ENCODE results near the gene FILIP1L. TPM values are rescaled to one million over a fixed set of nuclear protein-coding genes. Genes with fewer than 3 reads are reported as not detected.

Gene FILIP1L
- total RNA-seq, 2 experiments from 2014 or later, result 1.5 to 1.7 TPM

DNA sequence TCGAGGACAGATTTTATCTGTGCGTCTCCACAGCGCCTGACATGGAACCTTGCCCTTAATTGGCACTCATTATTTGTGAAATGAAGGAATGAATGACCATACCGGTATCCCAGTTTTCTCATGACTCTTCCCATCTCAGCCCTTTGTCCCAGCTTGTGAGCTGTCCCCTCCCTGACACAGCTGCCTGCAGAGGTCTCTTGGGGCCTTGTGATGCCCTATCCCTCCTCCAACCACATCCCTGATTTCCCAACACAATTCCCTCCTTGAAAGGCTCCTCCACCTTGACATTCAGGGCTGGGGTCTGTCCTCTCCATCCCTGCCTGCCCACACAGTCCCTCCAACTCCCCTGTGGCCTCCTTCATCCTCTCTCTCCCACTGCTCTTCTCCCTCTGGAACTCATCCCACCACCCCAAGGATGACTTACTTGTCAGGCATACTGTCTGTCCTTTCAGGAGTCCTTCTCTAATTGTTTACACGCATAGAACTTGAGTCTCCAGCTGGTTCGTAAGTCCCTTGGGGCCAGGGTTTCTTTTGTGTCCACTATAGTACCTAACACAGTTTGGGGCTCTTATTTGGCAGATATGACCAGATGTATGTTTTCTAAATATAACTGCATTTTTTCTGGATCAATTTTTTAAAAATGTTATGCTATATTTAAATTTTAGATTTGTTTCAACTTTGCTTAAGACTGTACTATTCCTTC, 35.6 kb upstream of the FILIP1L start:
- Mint-ChIP-seq H3K27ac (no peak overlapping the region), H3K27me3 (ENCODE audit: low read depth) (peaks cover 5% of the 10 kb centered on the region), H3K4me3 (no peak overlapping the region), H3K4me1 (ENCODE audit: low read depth) (peaks cover 30% of the 10 kb centered on the region), H3K36me3 (ENCODE audit: low read depth) (peaks cover 64% of the 10 kb centered on the region), H3K9me3 (ENCODE audit: insufficient read depth) (peaks cover 9% of the 10 kb centered on the region)
- ChIA-PET POLR2A (no interaction called here), CTCF (no interaction called here)
- DNase-seq (no peak), ATAC-seq (no peak)

DNA sequence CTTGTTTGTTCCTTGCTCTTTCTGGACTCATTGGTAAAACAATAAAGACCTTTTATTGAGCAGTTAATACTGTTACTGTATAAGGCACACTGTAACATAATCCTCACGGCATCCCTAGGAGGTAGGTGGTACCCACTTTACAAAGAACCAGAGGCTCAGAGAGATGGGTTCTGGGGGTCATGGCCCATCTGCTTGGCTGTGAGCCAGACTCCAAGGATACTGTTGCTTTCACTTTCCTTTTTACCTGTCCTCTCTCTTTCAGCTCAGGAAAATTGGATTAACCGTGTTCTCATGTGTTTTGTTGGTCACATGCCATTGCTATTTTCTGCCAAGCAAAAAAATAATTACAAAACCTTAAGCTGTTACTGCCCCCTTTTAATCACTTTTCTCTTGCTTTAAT, 34.8 kb upstream of the FILIP1L start:
- no peak for DNase-seq
- no peak for ATAC-seq
- ChIA-PET POLR2A (no interaction called here), CTCF (no interaction called here)
- Mint-ChIP-seq H3K4me3 (no peak overlapping the region), H3K9me3 (ENCODE audit: insufficient read depth) (peaks cover 8% of the 10 kb centered on the region), H3K4me1 (ENCODE audit: low read depth) (peaks cover 38% of the 10 kb centered on the region), H3K36me3 (ENCODE audit: low read depth) (peaks cover 66% of the 10 kb centered on the region), H3K27me3 (ENCODE audit: low read depth) (peaks cover 5% of the 10 kb centered on the region), H3K27ac (no peak overlapping the region)

DNA sequence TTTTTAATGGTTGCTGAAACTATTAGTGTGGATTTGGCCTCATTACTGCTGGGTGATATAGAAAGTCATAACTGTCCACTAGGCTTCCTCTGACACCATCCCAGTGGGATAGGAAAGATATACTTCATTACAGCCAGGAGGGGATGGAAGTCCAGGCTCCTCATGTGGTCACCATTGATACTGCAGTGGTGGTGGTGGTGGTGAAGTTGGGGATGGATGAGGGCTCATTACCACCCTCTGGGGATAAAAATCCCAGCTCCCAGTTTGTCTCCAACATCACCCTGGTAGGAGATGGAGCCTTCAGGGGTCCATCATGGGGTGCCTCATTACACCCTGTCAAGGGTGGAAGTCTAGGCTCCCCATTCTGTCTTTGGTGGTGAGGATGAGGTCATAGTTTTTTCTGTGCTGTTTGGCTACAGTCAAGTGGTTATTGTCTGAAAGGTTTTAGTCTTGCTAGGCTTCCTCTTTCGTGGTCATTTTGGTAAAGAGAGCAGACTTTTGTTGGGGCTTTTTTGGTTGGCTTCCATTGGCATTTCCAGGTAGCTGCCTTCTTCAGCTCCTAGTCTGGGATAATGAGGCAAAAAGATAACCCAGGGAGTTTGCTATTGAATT, 30.1 kb upstream of the FILIP1L start:
- peak overlapping the region; percentile 69 for H3K27ac Mint-ChIP-seq
- peak; percentile 96 for ATAC-seq
- peaks cover 20% of the 10 kb centered on the region for H3K9me3 Mint-ChIP-seq (ENCODE audit: insufficient read depth)
- H3K4me1 Mint-ChIP-seq (ENCODE audit: low read depth), result peaks cover 38% of the 10 kb centered on the region
- ChIA-PET CTCF (interaction anchor here (0.8 to 1.1 kb wide), 3 partner anchors 13 to 76 kb away, joined by 3 read pairs; no protein-coding TSS in a partner anchor), POLR2A (interaction anchor here (0.9 kb wide), 1 partner anchor 67 kb away, joined by 3 read pairs; no protein-coding TSS in a partner anchor)
- peaks cover 60% of the 10 kb centered on the region for H3K36me3 Mint-ChIP-seq (ENCODE audit: low read depth)
- peak; percentile 59 for DNase-seq
- H3K4me3 Mint-ChIP-seq, result peak overlapping the region; percentile 15
- peaks cover 5% of the 10 kb centered on the region for H3K27me3 Mint-ChIP-seq (ENCODE audit: low read depth)

GRCh38 chr3:100141586-100141985, 27.3 kb upstream of the FILIP1L start:
- ChIA-PET POLR2A (no interaction called here), CTCF (no interaction called here)
- Mint-ChIP-seq H3K9me3 (ENCODE audit: insufficient read depth) (peaks cover 16% of the 10 kb centered on the region), H3K36me3 (ENCODE audit: low read depth) (peaks cover 52% of the 10 kb centered on the region), H3K4me3 (no peak overlapping the region), H3K27ac (no peak overlapping the region), H3K27me3 (ENCODE audit: low read depth) (peaks cover 5% of the 10 kb centered on the region), H3K4me1 (ENCODE audit: low read depth) (peaks cover 37% of the 10 kb centered on the region)
- ATAC-seq (no peak), DNase-seq (no peak)

DNA sequence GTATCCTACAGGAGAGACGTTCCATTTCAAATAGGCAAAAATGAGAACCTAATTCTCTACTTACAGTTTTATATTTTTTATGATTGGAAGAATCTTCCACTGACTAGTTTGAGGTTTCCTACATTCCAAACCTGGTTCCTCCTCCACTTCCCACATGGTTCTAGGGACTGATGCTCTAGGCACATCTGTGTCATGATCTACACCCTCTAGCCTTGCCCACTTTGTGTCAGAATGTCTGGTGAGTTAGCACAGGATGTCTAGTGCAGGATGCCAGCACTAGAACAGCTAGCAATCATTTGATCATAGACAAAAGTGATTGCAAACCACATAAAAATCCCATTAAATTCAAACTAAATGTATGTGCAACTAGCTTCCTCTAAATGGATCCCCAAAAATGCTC, 26.7 kb upstream of the FILIP1L start:
- ATAC-seq (no peak), DNase-seq (no peak)
- Mint-ChIP-seq H3K9me3 (ENCODE audit: insufficient read depth) (peaks cover 16% of the 10 kb centered on the region), H3K27me3 (ENCODE audit: low read depth) (peaks cover 5% of the 10 kb centered on the region), H3K4me1 (ENCODE audit: low read depth) (peaks cover 40% of the 10 kb centered on the region), H3K4me3 (no peak overlapping the region), H3K27ac (no peak overlapping the region), H3K36me3 (ENCODE audit: low read depth) (peaks cover 49% of the 10 kb centered on the region)
- POLR2A ChIA-PET, result interaction anchor here (0.8 kb wide), 1 partner anchor 69 kb away, joined by 3 read pairs; no protein-coding TSS in a partner anchor
- CTCF ChIA-PET, result interaction anchor here (1.4 kb wide), 1 partner anchor 50 kb away, joined by 4 read pairs; no protein-coding TSS in a partner anchor

DNA sequence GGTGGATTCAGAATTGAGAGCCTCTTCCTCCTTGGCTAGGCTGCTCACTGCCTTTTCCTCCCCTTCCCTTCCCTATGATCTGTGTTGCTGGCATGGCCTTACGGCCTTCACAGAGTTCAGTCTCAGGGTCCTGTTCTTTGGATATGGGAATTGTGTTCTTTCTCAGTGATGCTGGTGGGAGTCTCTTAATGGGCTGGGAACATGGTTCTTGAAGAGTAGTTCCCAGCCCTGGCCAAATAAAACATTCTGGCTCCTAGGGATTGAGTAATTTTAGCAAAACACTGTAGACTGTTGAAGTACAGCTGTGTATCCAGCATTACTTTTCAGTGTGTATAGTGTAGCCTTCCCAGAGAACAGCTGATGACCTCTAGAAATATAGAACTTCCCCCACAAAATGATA, 22.6 kb upstream of the FILIP1L start:
- peaks cover 3% of the 10 kb centered on the region for H3K9me3 Mint-ChIP-seq (ENCODE audit: insufficient read depth)
- no peaks in the 10 kb centered on the region for H3K27me3 Mint-ChIP-seq (ENCODE audit: low read depth)
- DNase-seq (no peak), ATAC-seq (no peak)
- peaks cover 24% of the 10 kb centered on the region for H3K4me1 Mint-ChIP-seq (ENCODE audit: low read depth)
- ChIA-PET CTCF (no interaction called here), POLR2A (no interaction called here)
- H3K4me3 Mint-ChIP-seq, result no peak overlapping the region
- peaks cover 20% of the 10 kb centered on the region for H3K36me3 Mint-ChIP-seq (ENCODE audit: low read depth)
- H3K27ac Mint-ChIP-seq, result no peak overlapping the region

DNA sequence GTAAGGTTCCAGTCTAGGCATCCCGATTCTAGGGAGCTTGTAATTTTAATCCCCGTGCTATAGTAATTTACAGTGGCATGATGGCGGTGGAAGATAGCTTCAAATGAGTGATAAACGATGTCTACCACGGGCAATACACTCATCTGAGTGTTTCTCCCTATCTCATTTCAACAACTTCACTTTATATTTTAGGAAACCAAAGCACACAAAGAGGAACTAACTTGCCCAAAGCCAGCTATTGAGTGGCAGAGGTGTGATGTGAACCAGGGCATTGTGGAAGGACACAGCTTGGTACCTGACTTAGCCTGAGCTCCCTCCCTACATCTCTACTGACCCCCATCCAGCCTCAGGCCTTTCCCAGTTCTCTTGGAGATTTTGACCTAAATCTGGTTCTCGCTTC, 16.9 kb upstream of the FILIP1L start:
- no peak for ATAC-seq
- Mint-ChIP-seq H3K9me3 (ENCODE audit: insufficient read depth) (no peaks in the 10 kb centered on the region), H3K4me1 (ENCODE audit: low read depth) (peaks cover 9% of the 10 kb centered on the region), H3K4me3 (no peak overlapping the region), H3K27ac (no peak overlapping the region), H3K27me3 (ENCODE audit: low read depth) (no peaks in the 10 kb centered on the region), H3K36me3 (ENCODE audit: low read depth) (peaks cover 4% of the 10 kb centered on the region)
- no peak for DNase-seq
- ChIA-PET POLR2A (no interaction called here), CTCF (interaction anchor here (0.7 to 1.7 kb wide), 4 partner anchors 14 to 123 kb away, joined by 3 to 4 read pairs (median 3); no protein-coding TSS in a partner anchor)

- ATAC-seq, result no peak
- Mint-ChIP-seq H3K9me3 (ENCODE audit: insufficient read depth) (no peaks in the 10 kb centered on the region), H3K27me3 (ENCODE audit: low read depth) (no peaks in the 10 kb centered on the region), H3K4me3 (no peak overlapping the region), H3K27ac (no peak overlapping the region), H3K4me1 (ENCODE audit: low read depth) (peaks cover 7% of the 10 kb centered on the region), H3K36me3 (ENCODE audit: low read depth) (peaks cover 2% of the 10 kb centered on the region)
- POLR2A ChIA-PET, result no interaction called here
- CTCF ChIA-PET, result interaction anchor here (1.2 kb wide), 1 partner anchor 20 kb away, joined by 4 read pairs; no protein-coding TSS in a partner anchor
- DNase-seq, result no peak
These were observed 15.6 kb upstream of the FILIP1L start for GRCh38 chr3:100129941-100130340.

DNA sequence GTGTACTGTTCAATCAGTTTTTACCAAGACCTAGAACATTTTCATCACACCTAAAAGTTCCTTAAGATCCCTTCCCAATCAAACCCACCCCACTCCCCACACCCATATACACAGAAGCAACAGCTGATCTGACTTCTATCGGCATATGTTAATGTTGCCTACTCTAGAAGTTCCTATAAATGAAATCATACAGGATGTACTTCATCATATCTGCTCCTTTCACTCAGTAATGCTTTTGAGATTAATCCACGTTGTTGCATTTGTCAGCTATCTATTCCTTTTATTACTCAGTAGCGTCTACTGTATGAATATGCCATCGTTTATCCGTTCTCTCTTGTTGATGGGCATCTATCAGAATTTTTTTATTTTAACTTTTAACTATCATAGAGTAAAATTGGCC, 14.3 kb upstream of the FILIP1L start:
- no peak for ATAC-seq
- H3K27ac Mint-ChIP-seq, result no peak overlapping the region
- ChIA-PET CTCF (no interaction called here), POLR2A (interaction anchor here (0.5 kb wide), 2 partner anchors 65 to 580 kb away, joined by 3 to 6 read pairs; partner anchors contain the start of gene TFG)
- H3K27me3 Mint-ChIP-seq (ENCODE audit: low read depth), result no peaks in the 10 kb centered on the region
- peaks cover 6% of the 10 kb centered on the region for H3K4me1 Mint-ChIP-seq (ENCODE audit: low read depth)
- no peaks in the 10 kb centered on the region for H3K9me3 Mint-ChIP-seq (ENCODE audit: insufficient read depth)
- H3K4me3 Mint-ChIP-seq, result no peak overlapping the region
- no peak for DNase-seq
- peaks cover 2% of the 10 kb centered on the region for H3K36me3 Mint-ChIP-seq (ENCODE audit: low read depth)

- ChIA-PET POLR2A (no interaction called here), CTCF (no interaction called here)
- Mint-ChIP-seq H3K27me3 (ENCODE audit: low read depth) (no peaks in the 10 kb centered on the region), H3K4me1 (ENCODE audit: low read depth) (peaks cover 6% of the 10 kb centered on the region), H3K4me3 (no peak overlapping the region), H3K27ac (no peak overlapping the region), H3K36me3 (ENCODE audit: low read depth) (peaks cover 2% of the 10 kb centered on the region), H3K9me3 (ENCODE audit: insufficient read depth) (no peaks in the 10 kb centered on the region)
- ATAC-seq (no peak), DNase-seq (no peak)
These were observed 13.5 kb upstream of the FILIP1L start for GRCh38 chr3:100127792-100128191.

DNA sequence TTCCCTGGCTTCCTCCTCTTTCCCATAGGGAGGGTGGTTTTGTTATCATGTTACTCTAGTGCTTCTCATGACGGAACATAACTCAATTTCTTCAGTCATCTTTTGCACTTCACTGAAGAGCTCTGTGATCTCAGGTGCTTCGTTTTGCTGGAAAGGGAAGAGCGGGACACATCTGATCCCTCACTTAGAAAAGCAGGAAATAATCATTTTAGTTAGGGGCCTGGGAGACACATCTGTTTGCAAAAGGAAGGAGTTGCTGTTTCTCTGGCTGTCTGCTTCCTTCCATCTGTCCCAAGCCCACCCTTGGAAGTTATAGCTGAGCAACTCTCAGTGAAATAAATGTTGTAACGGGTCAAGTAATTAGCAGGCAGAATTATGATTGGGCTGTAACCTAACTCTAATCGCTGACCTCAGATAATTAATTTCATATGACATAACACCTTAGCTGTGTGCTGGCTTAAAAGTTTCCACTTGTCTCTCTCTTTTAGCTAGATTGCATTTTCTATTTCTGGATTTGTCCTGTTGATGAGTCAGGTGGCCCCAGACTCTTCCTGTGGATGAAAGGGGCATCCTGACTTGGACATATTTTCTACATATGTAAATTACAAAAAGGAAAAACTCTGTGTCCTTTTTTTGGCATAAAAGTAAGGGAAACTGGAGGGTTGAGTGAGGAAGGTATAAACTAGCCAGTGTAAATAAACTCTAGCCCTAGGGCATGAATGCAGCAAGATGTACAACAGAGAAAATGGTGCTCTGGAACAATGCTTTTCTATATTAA, 11.0 kb upstream of the FILIP1L start:
- Mint-ChIP-seq H3K4me1 (ENCODE audit: low read depth) (peaks cover 6% of the 10 kb centered on the region), H3K9me3 (ENCODE audit: insufficient read depth) (no peaks in the 10 kb centered on the region), H3K27me3 (ENCODE audit: low read depth) (no peaks in the 10 kb centered on the region), H3K27ac (no peak overlapping the region), H3K4me3 (no peak overlapping the region), H3K36me3 (ENCODE audit: low read depth) (no peaks in the 10 kb centered on the region)
- ChIA-PET POLR2A (interaction anchor here (0.5 kb wide), 1 partner anchor 278 kb away, joined by 3 read pairs; no protein-coding TSS in a partner anchor), CTCF (interaction anchor here (1.2 to 2.1 kb wide), 2 partner anchors 15 to 56 kb away, joined by 4 to 6 read pairs; no protein-coding TSS in a partner anchor)
- DNase-seq, result no peak
- ATAC-seq, result no peak
